Breast epithelium (tissue), 4 donors: ENCODE data around the gene ABHD16A. TPM values are rescaled to one million over a fixed set of nuclear protein-coding genes. Genes with fewer than 3 reads are reported as not detected.
A peak's percentile ranks its signal among the peaks of the same experiment; 100 is the strongest.

ENCODE experiments used
- DNase-seq, 2 donors: peaks; one replicate each; pipeline ENCODE4 v3.0.0-alpha.2; 2019; ENCODE audit warnings: low spot score in 2 of 2
- H3K27ac ChIP-seq, 2 donors: fragments of 200-600 bp; sonication (generic) in 1 of 2; one replicate each; pipeline ENCODE4 v1.5.1; 2016 to 2019; ENCODE audit warnings: mild to moderate bottlenecking in 1 of 2
- H3K27me3 ChIP-seq, 2 donors: fragments of 200-600 bp; sonication (generic) in 1 of 2; one replicate each; pipeline versions ENCODE4 v1.5.1 to v1.6.0; 2017 to 2019; ENCODE audit warnings: control low read depth in 1 of 2, mild to moderate bottlenecking in 1 of 2
- H3K36me3 ChIP-seq: fragments of 200-600 bp; one replicate; pipeline ENCODE4 v1.5.1; 2019
- H3K4me1 ChIP-seq, 2 donors: fragments of 200-600 bp; sonication (generic); one replicate each; pipeline ENCODE4 v1.5.1; 2016 to 2019; ENCODE audit warnings: control low read depth in 1 of 2
- H3K4me3 ChIP-seq, 3 donors: fragments of 200-600 bp; sonication (generic); 1 replicate in 2 of 3; 2 replicates in 1 of 3; pipeline ENCODE4 v1.5.1; 2016 to 2019; ENCODE audit warnings: mild to moderate bottlenecking in 3 of 3, moderate library complexity in 2 of 3
- H3K9me3 ChIP-seq, 2 donors: fragments of 200-600 bp; sonication (generic) in 1 of 2; one replicate each; pipeline ENCODE4 v1.5.1; 2016 to 2019; ENCODE audit warnings: control low read depth in 1 of 2
- POLR2A ChIP-seq: fragments of 450-650 bp; IDR thresholded peaks from one replicate; pipeline ENCODE4 v1.6.1; 2016; ENCODE audit warnings: antibody characterized with exemption, mild to moderate bottlenecking, moderate library complexity
- POLR2AphosphoS5 ChIP-seq, 3 donors: sonication (generic); formaldehyde crosslinking; IDR thresholded peaks; one replicate each; pipeline ENCODE4 v1.6.1; 2017; ENCODE audit warnings: antibody characterized with exemption in 3 of 3
- intact Hi-C: fragments of 100-400 bp; cut with DNase I; formaldehyde crosslinking; loops from one replicate; pipeline ENCODE4 v1.15.1; 2023; ENCODE audit warnings: low total_unique reads
- total RNA-seq, 3 donors: library from RNA; depleted of rRNA; stranded (reverse); fragments of >200 nt; gene quantifications; one replicate each; pipeline ENCODE4 v1.1.0, GENCODE V29; 2016
- TF ChIP-seq, protein P1 (sequence below), 3 donors: fragments of 450-650 bp; IDR thresholded peaks; one replicate each; pipeline ENCODE4 v1.5.1; 2016 to 2017; ENCODE audit warnings: antibody characterized with exemption in 3 of 3, mild to moderate bottlenecking in 3 of 3, moderate library complexity in 3 of 3

ABHD16A gene
- total RNA-seq: 10 to 100 TPM; 42.6 to 62.6 (median 50.5) TPM

DNA sequence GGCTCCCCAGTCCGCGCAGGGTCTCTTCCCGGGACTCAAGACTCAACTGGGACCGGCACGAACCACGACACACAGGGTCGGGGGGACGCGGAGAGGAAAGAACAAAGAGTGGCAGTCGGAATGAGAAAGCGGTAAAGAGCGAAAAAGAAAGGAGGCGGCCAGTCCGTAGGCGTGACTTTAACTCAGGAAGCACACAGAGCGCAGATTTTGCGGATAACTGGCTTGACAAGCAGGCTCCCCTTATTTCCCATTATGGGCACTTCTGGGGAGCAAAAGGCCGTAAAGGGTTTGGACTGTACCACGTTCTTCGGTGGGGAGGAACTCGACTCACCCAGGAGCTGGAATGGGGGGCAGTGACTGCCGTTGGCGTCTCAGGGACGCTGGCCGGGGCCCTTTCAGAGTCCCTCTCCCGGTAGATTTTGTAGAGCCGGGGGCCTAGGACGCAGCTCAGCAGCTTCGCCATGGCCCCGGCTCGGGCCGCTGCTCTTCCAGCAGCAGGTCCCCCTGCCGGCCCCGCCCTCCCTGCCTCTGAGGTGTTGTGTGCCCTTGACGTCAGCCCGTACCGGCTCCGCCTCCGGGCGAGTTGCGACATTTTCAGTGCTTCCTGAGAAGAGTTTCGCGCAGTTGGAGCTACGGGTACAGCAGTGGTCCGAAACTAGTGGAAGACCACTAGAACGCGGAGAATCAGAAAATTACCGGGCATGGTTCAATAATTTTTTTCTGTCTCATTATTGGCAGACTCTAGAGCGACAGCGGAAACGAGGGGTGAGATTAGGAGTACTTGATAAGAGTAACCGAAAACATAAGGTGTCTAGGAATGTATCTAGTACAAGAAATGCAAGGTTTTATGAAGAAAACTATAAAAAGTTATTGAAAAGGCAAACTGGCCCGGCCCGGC is at the start of gene ABHD16A:
ABHD16A (minus strand) TSS at position 506 of the 898 bp plus-strand sequence; CDS start at position 463, 43 bp downstream.
- Histone ChIP-seq H3K9me3 (no peaks in the 10 kb centered on the region), H3K27ac (peak within 1 kb of the TSS; percentile 98 to 99), H3K4me1 (peaks cover 4 to 17% of the 10 kb centered on the region in 2 donors), H3K36me3 (no peaks in the 10 kb centered on the region), H3K27me3 (no peaks in the 10 kb centered on the region), H3K4me3 (peak within 1 kb of the TSS; percentile 79 to 90 (median 86))
- intact Hi-C loops: loop anchor here (1.0 to 10.0 kb wide), 2 partner anchors 15 to 62 kb away; partner anchors contain the start of gene SAPCD1
- peak; percentile 99 for DNase-seq
- peak; percentile 93 to 98 (median 96) for TF ChIP-seq POLR2AphosphoS5 (IDR thresholded peaks at IDR 0.05)
- TF ChIP-seq, protein P1, sequence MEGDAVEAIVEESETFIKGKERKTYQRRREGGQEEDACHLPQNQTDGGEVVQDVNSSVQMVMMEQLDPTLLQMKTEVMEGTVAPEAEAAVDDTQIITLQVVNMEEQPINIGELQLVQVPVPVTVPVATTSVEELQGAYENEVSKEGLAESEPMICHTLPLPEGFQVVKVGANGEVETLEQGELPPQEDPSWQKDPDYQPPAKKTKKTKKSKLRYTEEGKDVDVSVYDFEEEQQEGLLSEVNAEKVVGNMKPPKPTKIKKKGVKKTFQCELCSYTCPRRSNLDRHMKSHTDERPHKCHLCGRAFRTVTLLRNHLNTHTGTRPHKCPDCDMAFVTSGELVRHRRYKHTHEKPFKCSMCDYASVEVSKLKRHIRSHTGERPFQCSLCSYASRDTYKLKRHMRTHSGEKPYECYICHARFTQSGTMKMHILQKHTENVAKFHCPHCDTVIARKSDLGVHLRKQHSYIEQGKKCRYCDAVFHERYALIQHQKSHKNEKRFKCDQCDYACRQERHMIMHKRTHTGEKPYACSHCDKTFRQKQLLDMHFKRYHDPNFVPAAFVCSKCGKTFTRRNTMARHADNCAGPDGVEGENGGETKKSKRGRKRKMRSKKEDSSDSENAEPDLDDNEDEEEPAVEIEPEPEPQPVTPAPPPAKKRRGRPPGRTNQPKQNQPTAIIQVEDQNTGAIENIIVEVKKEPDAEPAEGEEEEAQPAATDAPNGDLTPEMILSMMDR (IDR thresholded peaks at IDR 0.05): peak in 2 of 3 donors; percentile 14 to 26
- TF ChIP-seq POLR2A: peak; percentile 96

DNA sequence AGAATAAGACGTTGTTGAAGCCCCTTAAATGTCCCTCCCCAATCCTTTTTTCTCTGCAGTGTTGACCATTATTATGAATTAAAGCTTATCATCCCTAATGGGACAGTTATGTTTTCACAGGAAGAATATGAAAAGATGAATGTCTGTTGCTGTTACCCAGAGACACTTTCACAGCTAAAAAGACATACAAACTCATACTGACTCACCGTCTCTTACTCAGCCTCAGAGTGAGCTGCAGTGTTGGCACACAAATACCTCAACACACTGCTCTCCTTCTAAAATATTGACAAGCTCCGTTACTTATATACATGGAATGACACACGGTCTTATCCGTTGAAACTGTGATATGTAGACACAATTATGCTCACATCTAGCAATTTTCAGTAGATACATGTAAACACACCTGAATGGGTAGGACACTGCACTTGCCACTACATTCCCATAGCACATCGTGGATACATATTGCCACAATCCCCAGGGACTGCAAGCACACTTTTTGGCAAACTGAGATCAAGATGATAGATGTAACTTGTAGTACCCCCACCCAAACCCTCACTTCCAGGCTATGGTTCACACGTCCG is 49.7 kb upstream of the ABHD16A start:
- H3K4me1 ChIP-seq: no peaks in the 10 kb centered on the region
- no peak overlapping the region for H3K4me3 ChIP-seq
- no peak for TF ChIP-seq POLR2A
- TF ChIP-seq, protein P1 (IDR thresholded peaks at IDR 0.05): no peak
- TF ChIP-seq POLR2AphosphoS5 (IDR thresholded peaks at IDR 0.05): no peak
- intact Hi-C loops: no loop called here
- H3K9me3 ChIP-seq: no peaks in the 10 kb centered on the region
- no peak for DNase-seq
- H3K27ac ChIP-seq: no peak overlapping the region
- H3K36me3 ChIP-seq: no peaks in the 10 kb centered on the region
- no peaks in the 10 kb centered on the region for H3K27me3 ChIP-seq

DNA sequence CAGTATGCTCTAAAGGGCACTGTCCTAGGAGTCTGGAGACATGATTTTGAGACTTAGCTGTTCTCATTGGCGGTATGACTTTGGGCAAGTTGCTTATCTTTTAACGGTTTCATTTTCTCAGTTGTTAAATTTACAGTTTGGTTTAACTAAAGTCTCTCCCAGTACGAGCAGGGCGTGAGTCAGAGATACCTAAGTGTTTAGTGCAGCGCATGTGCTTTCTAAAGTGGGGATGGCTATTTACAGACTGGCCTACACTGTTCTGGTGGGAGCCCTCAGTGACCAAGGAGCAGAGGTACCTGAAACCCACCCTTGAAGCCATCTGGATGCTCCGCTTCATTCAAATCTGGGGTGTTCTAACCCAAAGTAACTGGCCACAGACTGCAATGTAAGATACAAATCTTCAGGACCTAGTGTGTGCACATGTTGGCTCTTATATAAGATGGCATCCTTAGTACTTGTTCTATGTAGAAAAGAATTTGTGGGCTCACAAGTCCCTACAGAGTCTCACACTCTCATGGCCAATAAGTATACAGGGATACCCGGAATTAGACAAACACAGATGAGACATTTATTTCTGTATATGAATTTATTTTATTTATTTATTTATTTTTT is 47.4 kb upstream of the ABHD16A start:
- Histone ChIP-seq H3K4me1 (no peaks in the 10 kb centered on the region), H3K9me3 (no peaks in the 10 kb centered on the region), H3K4me3 (no peak overlapping the region), H3K36me3 (no peaks in the 10 kb centered on the region), H3K27ac (no peak overlapping the region), H3K27me3 (no peaks in the 10 kb centered on the region)
- TF ChIP-seq POLR2AphosphoS5 (IDR thresholded peaks at IDR 0.05) (no peak), POLR2A (no peak)
- TF ChIP-seq, protein P1 (IDR thresholded peaks at IDR 0.05): no peak
- intact Hi-C loops: no loop called here
- DNase-seq: no peak

DNA sequence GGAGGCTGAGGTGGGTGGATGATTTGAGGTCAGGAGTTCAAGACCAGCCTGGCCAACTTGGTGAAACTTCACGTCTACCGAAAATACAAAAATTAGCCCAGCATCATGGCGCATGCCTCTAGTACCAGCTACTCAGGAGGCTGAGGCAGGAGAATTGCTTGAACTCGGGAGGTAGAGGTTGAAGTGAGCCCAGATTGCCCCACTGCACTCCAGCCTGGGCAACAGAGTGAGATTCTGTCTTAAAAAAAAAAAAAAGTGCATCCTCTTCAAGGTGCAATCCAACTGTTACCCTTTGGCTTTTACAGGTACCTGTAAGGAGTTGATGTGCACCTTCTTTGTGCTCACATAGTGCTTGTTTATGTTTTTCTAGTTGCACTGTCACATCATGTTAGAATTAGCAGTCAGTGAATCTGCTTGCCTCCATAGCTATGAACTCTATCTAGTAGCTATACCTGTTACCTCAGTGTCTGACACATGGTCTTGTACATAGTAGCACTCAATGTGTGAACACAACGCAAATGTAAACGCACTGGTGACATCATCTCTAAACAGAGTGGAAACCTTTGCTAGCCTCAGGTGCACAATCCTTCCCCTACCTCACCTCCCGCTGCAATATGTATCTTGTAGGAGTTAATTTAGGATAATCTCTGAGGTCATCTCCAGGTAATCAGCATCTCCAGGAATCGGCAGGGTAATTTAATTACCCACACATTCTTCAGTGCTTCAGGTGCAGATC is 46.3 kb upstream of the ABHD16A start:
- no peaks in the 10 kb centered on the region for H3K9me3 ChIP-seq
- no peaks in the 10 kb centered on the region for H3K27me3 ChIP-seq
- TF ChIP-seq, protein P1 (IDR thresholded peaks at IDR 0.05): no peak
- TF ChIP-seq POLR2AphosphoS5 (IDR thresholded peaks at IDR 0.05) (no peak), POLR2A (no peak)
- DNase-seq: no peak
- H3K4me1 ChIP-seq: no peaks in the 10 kb centered on the region
- intact Hi-C loops: no loop called here
- H3K27ac ChIP-seq: no peak overlapping the region
- no peak overlapping the region for H3K4me3 ChIP-seq
- no peaks in the 10 kb centered on the region for H3K36me3 ChIP-seq
